WTC11 (cell line): ENCODE results near the gene PROSER3. TPM values are rescaled to one million over a fixed set of nuclear protein-coding genes. Genes with fewer than 3 reads are reported as not detected.

Experiments
- ATAC-seq: fragments of 200-7000 bp; cut with Tn5 transposase; 2 replicates; pipeline ENCODE4 v1.10.0; 2021; ENCODE audit warnings: mild to moderate bottlenecking, moderate library complexity
- CTCF ChIA-PET: fragments of 300-600 bp; sonication (Branson Sonifier 250); formaldehyde crosslinking; loops from one replicate; lab custom pipeline; 2021; ENCODE audit warnings: antibody characterized with exemption; lab: Charles Lee
- POLR2A ChIA-PET: fragments of 350-600 bp; sonication (Branson Sonifier 250); formaldehyde crosslinking; loops from one replicate; lab custom pipeline; 2021; ENCODE audit warnings: antibody characterized with exemption; lab: Charles Lee
- DNase-seq: peaks from one replicate; pipeline ENCODE4 v3.0.0; 2021; ENCODE audit warnings: low spot score
- H3K27ac Mint-ChIP-seq: 2 replicates; pipeline ENCODE4 v1.8.0; 2021; ENCODE audit warnings: mixed read lengths
- H3K27me3 Mint-ChIP-seq: 2 replicates; pipeline ENCODE4 v1.8.0; 2021; ENCODE audit warnings: low read depth, mild to moderate bottlenecking, moderate library complexity, mixed read lengths
- H3K36me3 Mint-ChIP-seq: 2 replicates; pipeline ENCODE4 v1.8.0; 2021; ENCODE audit warnings: mixed read lengths
- H3K4me1 Mint-ChIP-seq: 2 replicates; pipeline ENCODE4 v1.8.0; 2022; ENCODE audit warnings: mixed read lengths
- H3K4me3 Mint-ChIP-seq: 2 replicates; pipeline ENCODE4 v1.8.0; 2021; ENCODE audit warnings: mild to moderate bottlenecking, moderate library complexity, mixed read lengths
- H3K9me3 Mint-ChIP-seq: 2 replicates; pipeline ENCODE4 v1.8.0; 2021; ENCODE audit warnings: mixed read lengths
- ATF1 ChIP-seq: sonication (generic); formaldehyde crosslinking; IDR thresholded peaks from 2 replicates; pipeline ENCODE4 v1.8.1; 2023; ENCODE audit warnings: mild to moderate bottlenecking, moderate library complexity, missing genetic modification reagents
- EMX1 ChIP-seq: fragments of 250-450 bp; sonication (Bioruptor Pico); IDR thresholded peaks from 2 replicates; pipeline ENCODE4 v1.8.0; 2021; ENCODE audit warnings: mild to moderate bottlenecking
- FOXJ3 ChIP-seq: sonication (generic); formaldehyde crosslinking; IDR thresholded peaks from 2 replicates; pipeline ENCODE4 v1.9.0; 2021; ENCODE audit warnings: missing genetic modification reagents, mild to moderate bottlenecking, borderline replicate concordance
- FOXP1 ChIP-seq: sonication (generic); formaldehyde crosslinking; IDR thresholded peaks from 2 replicates; pipeline ENCODE4 v1.8.0; 2022; ENCODE audit warnings: missing genetic modification reagents, mild to moderate bottlenecking, moderate library complexity, borderline replicate concordance
- GRHL2 ChIP-seq: fragments of 250-450 bp; sonication (Bioruptor Pico); IDR thresholded peaks from 2 replicates; pipeline ENCODE4 v1.8.0; 2022; ENCODE audit warnings: mild to moderate bottlenecking, moderate library complexity; ENCODE audit not compliant: insufficient replicate concordance, severe bottlenecking
- IRF1 ChIP-seq: sonication (generic); formaldehyde crosslinking; IDR thresholded peaks from 2 replicates; pipeline ENCODE4 v1.8.0; 2023; ENCODE audit warnings: missing genetic modification reagents
- JUN ChIP-seq: sonication (generic); formaldehyde crosslinking; IDR thresholded peaks from 2 replicates; pipeline ENCODE4 v1.8.0; 2023; ENCODE audit warnings: mild to moderate bottlenecking, missing genetic modification reagents
- MAX ChIP-seq: sonication (generic); formaldehyde crosslinking; IDR thresholded peaks from 2 replicates; pipeline ENCODE4 v1.8.0; 2022; ENCODE audit warnings: mild to moderate bottlenecking, missing genetic modification reagents
- NFATC4 ChIP-seq: fragments of 250-450 bp; sonication (Bioruptor Pico); IDR thresholded peaks from 2 replicates; pipeline ENCODE4 v1.9.0; 2021; ENCODE audit warnings: mild to moderate bottlenecking
- NFE2L1 ChIP-seq: sonication (generic); formaldehyde crosslinking; IDR thresholded peaks from 2 replicates; pipeline ENCODE4 v1.8.1; 2023; ENCODE audit warnings: missing genetic modification reagents
- NFYB ChIP-seq: sonication (generic); formaldehyde crosslinking; conservative IDR thresholded peaks from 2 replicates; pipeline ENCODE4 v1.8.0; 2022; ENCODE audit warnings: low read depth, missing genetic modification reagents
- SP1 ChIP-seq: sonication (generic); formaldehyde crosslinking; conservative IDR thresholded peaks from 2 replicates; pipeline ENCODE4 v1.8.1; 2022; ENCODE audit warnings: missing genetic modification reagents
- TCF7 ChIP-seq: sonication (generic); formaldehyde crosslinking; IDR thresholded peaks from 2 replicates; pipeline ENCODE4 v1.8.0; 2022; ENCODE audit warnings: mild to moderate bottlenecking, low read depth, missing genetic modification reagents, moderate library complexity
- TEAD4 ChIP-seq: sonication (generic); formaldehyde crosslinking; IDR thresholded peaks from 2 replicates; pipeline ENCODE4 v1.8.0; 2022; ENCODE audit warnings: mild to moderate bottlenecking, missing genetic modification reagents
- ZBTB21 ChIP-seq: sonication (generic); formaldehyde crosslinking; IDR thresholded peaks from 2 replicates; pipeline ENCODE4 v1.8.1; 2023; ENCODE audit warnings: mild to moderate bottlenecking, missing genetic modification reagents, borderline replicate concordance
- ZMAT4 ChIP-seq: fragments of 250-450 bp; sonication (Bioruptor Pico); IDR thresholded peaks from 2 replicates; pipeline ENCODE4 v1.9.0; 2021; ENCODE audit warnings: mild to moderate bottlenecking
- total RNA-seq: library from RNA; stranded (reverse); gene quantifications from 3 replicates; pipeline ENCODE4 v1.2.3, GENCODE V29; 2021
- TF ChIP-seq, protein P1 (sequence below): fragments of 250-450 bp; sonication (Bioruptor Pico); IDR thresholded peaks from 2 replicates; pipeline ENCODE4 v1.9.0; 2021; ENCODE audit warnings: mild to moderate bottlenecking, borderline replicate concordance
- TF ChIP-seq, protein P2 (sequence below): fragments of 250-450 bp; sonication (Bioruptor Pico); IDR thresholded peaks from 2 replicates; pipeline ENCODE4 v1.9.0; 2021; ENCODE audit warnings: moderate library complexity, mild to moderate bottlenecking, inconsistent platforms, borderline replicate concordance
- TF ChIP-seq, protein P3 (sequence below): sonication (generic); formaldehyde crosslinking; IDR thresholded peaks from 2 replicates; pipeline ENCODE4 v1.8.1; 2022; ENCODE audit warnings: low read depth, mild to moderate bottlenecking, moderate library complexity, missing genetic modification reagents, borderline replicate concordance
- TF ChIP-seq, protein P4 (sequence below): sonication (generic); formaldehyde crosslinking; IDR thresholded peaks from 2 replicates; pipeline ENCODE4 v1.8.0; 2022; ENCODE audit warnings: mild to moderate bottlenecking, missing genetic modification reagents
- TF ChIP-seq, protein P5 (sequence below): sonication (generic); formaldehyde crosslinking; IDR thresholded peaks from 2 replicates; pipeline ENCODE4 v1.8.1; 2023; ENCODE audit warnings: mild to moderate bottlenecking, missing genetic modification reagents

Gene PROSER3
- total RNA-seq, 1 experiment from 2014 or later: 32.9 TPM

GRCh38 chr19:35756377-35757230 lies 1.4 kb upstream of the PROSER3 start, which contains the start of gene HSPB6:
Gene HSPB6 (minus strand): TSS chr19:35757029. CDS start chr19:35757008, 21 bp downstream.
- Mint-ChIP-seq H3K27me3 (peaks cover 23% of the 10 kb centered on the region), H3K4me1 (peaks cover 16% of the 10 kb centered on the region), H3K9me3 (no peaks in the 10 kb centered on the region), H3K4me3 (peak within 1 kb of the TSS; percentile 94), H3K36me3 (peaks cover 5% of the 10 kb centered on the region; the same call in 1 of the 2 replicates), H3K27ac (peak within 1 kb of the TSS; percentile 82)
- peak; percentile 57 for DNase-seq
- ChIA-PET CTCF (interaction anchor here (0.6 to 2.9 kb wide), 11 partner anchors 8 to 298 kb away, joined by 3 to 13 read pairs (median 3); partner anchors contain the start of genes LIN37, PSENEN, U2AF1L4 and WDR62), POLR2A (interaction anchor here (1.0 to 2.5 kb wide), 4 partner anchors 8 to 28 kb away, joined by 4 to 13 read pairs (median 8); partner anchors contain the start of genes LIN37, PSENEN and U2AF1L4)
- TF ChIP-seq FOXP1 (CRISPR knock-in tag): 0 out of 2 replicates have a peak, but pooled peaks have one; percentile 18
- TF ChIP-seq, protein P1, sequence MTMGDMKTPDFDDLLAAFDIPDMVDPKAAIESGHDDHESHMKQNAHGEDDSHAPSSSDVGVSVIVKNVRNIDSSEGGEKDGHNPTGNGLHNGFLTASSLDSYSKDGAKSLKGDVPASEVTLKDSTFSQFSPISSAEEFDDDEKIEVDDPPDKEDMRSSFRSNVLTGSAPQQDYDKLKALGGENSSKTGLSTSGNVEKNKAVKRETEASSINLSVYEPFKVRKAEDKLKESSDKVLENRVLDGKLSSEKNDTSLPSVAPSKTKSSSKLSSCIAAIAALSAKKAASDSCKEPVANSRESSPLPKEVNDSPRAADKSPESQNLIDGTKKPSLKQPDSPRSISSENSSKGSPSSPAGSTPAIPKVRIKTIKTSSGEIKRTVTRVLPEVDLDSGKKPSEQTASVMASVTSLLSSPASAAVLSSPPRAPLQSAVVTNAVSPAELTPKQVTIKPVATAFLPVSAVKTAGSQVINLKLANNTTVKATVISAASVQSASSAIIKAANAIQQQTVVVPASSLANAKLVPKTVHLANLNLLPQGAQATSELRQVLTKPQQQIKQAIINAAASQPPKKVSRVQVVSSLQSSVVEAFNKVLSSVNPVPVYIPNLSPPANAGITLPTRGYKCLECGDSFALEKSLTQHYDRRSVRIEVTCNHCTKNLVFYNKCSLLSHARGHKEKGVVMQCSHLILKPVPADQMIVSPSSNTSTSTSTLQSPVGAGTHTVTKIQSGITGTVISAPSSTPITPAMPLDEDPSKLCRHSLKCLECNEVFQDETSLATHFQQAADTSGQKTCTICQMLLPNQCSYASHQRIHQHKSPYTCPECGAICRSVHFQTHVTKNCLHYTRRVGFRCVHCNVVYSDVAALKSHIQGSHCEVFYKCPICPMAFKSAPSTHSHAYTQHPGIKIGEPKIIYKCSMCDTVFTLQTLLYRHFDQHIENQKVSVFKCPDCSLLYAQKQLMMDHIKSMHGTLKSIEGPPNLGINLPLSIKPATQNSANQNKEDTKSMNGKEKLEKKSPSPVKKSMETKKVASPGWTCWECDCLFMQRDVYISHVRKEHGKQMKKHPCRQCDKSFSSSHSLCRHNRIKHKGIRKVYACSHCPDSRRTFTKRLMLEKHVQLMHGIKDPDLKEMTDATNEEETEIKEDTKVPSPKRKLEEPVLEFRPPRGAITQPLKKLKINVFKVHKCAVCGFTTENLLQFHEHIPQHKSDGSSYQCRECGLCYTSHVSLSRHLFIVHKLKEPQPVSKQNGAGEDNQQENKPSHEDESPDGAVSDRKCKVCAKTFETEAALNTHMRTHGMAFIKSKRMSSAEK (CRISPR knock-in tag): no peak
- peak; percentile 2; the same call in 1 of the 2 replicates for ATAC-seq

DNA sequence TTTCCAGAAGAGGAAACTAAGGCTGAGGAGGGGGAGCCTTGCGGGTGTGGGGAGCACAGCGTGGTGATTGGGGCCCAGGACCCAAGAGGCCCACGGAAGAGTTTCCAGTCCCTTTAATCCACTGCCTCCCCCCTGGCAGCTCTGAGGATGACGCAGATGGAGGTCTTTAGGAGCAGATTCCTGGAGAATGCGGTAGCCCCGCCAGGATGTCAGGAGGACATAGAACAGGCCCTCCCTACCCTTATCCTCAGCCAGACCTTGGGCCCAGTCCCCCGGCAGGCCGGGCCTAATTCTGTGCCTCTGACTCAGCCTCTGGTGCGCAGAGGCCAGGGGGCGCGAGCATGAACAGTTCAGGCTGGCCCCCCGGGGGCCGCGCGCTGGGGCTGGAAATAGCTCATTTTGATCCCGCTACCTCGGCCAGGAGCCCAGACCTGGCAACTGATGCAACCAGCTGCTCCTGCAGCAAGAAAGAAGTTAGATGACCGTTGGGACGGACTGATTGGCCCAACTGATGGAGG lies 686 bp upstream of the PROSER3 start:
- DNase-seq: no peak
- ChIA-PET POLR2A (interaction anchor here (1.0 to 2.5 kb wide), 4 partner anchors 9 to 27 kb away, joined by 4 to 13 read pairs (median 8); partner anchors contain the start of genes LIN37, PSENEN and U2AF1L4), CTCF (interaction anchor here (0.6 to 2.9 kb wide), 6 partner anchors 9 to 29 kb away, joined by 3 to 13 read pairs (median 4); partner anchors contain the start of genes LIN37, PSENEN and U2AF1L4)

More for the DNA sequence above, 686 bp upstream of the PROSER3 start:
- Mint-ChIP-seq H3K4me1 (peaks cover 16% of the 10 kb centered on the region), H3K9me3 (no peaks in the 10 kb centered on the region), H3K36me3 (peaks cover 10% of the 10 kb centered on the region), H3K27ac (peak overlapping the region; percentile 82)
- peak; percentile 6 for ATAC-seq
- TF ChIP-seq IRF1 (CRISPR knock-in tag): no peak
- TF ChIP-seq, protein P2, sequence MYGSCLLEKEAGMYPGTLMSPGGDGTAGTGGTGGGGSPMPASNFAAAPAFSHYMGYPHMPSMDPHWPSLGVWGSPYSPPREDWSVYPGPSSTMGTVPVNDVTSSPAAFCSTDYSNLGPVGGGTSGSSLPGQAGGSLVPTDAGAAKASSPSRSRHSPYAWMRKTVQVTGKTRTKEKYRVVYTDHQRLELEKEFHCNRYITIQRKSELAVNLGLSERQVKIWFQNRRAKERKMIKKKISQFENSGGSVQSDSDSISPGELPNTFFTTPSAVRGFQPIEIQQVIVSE (CRISPR knock-in tag): no peak
- TF ChIP-seq FOXP1 (CRISPR knock-in tag): no peak
- TF ChIP-seq GRHL2 (CRISPR knock-in tag): no peak
- TF ChIP-seq, protein P3, sequence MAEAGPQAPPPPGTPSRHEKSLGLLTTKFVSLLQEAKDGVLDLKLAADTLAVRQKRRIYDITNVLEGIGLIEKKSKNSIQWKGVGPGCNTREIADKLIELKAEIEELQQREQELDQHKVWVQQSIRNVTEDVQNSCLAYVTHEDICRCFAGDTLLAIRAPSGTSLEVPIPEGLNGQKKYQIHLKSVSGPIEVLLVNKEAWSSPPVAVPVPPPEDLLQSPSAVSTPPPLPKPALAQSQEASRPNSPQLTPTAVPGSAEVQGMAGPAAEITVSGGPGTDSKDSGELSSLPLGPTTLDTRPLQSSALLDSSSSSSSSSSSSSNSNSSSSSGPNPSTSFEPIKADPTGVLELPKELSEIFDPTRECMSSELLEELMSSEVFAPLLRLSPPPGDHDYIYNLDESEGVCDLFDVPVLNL: no peak
- TF ChIP-seq TEAD4: no peak
- TF ChIP-seq EMX1 (CRISPR knock-in tag): no peak
- TF ChIP-seq NFATC4 (CRISPR knock-in tag): no peak
- TF ChIP-seq, protein P4, sequence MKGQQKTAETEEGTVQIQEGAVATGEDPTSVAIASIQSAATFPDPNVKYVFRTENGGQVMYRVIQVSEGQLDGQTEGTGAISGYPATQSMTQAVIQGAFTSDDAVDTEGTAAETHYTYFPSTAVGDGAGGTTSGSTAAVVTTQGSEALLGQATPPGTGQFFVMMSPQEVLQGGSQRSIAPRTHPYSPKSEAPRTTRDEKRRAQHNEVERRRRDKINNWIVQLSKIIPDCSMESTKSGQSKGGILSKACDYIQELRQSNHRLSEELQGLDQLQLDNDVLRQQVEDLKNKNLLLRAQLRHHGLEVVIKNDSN (CRISPR knock-in tag): no peak
- TF ChIP-seq NFYB (CRISPR knock-in tag): no peak
- no peak for TF ChIP-seq ATF1
- no peak for TF ChIP-seq NFE2L1 (CRISPR knock-in tag)
- no peak for TF ChIP-seq SP1 (CRISPR knock-in tag)
- no peak for TF ChIP-seq MAX (CRISPR knock-in tag)
- no peak for TF ChIP-seq TCF7 (CRISPR knock-in tag)
- TF ChIP-seq FOXJ3 (CRISPR knock-in tag): no peak
- TF ChIP-seq JUN (CRISPR knock-in tag): no peak
- no peak for TF ChIP-seq ZMAT4
- TF ChIP-seq ZBTB21 (CRISPR knock-in tag): no peak
- TF ChIP-seq, protein P5, sequence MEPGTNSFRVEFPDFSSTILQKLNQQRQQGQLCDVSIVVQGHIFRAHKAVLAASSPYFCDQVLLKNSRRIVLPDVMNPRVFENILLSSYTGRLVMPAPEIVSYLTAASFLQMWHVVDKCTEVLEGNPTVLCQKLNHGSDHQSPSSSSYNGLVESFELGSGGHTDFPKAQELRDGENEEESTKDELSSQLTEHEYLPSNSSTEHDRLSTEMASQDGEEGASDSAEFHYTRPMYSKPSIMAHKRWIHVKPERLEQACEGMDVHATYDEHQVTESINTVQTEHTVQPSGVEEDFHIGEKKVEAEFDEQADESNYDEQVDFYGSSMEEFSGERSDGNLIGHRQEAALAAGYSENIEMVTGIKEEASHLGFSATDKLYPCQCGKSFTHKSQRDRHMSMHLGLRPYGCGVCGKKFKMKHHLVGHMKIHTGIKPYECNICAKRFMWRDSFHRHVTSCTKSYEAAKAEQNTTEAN (CRISPR knock-in tag): no peak
- TF ChIP-seq, all 79 proteins: peak for 0
- Mint-ChIP-seq H3K4me3 (peak overlapping the region; percentile 94), H3K27me3 (peaks cover 23% of the 10 kb centered on the region)
